Tibial nerve (tissue), 3 donors: ENCODE results near the gene KAT7.

Experiments
- CTCF ChIP-seq, 5 experiments: fragments of 200-600 bp in 3 of 5; fragments of 450-650 bp in 2 of 5; sonication (generic) in 3 of 5; IDR thresholded peaks; one replicate each; pipeline ENCODE4 v1.5.1; 2016 to 2019; ENCODE audit warnings: antibody characterized with exemption in 5 of 5, mild to moderate bottlenecking in 3 of 5, moderate library complexity in 2 of 5
- POLR2A ChIP-seq, 2 donors: fragments of 450-650 bp; IDR thresholded peaks; one replicate each; pipeline ENCODE4 v1.6.1; 2017; ENCODE audit warnings: antibody characterized with exemption in 2 of 2, mild to moderate bottlenecking in 2 of 2, moderate library complexity in 2 of 2

GRCh38 chr17:49866882-49867413 lies 78.5 kb downstream of the KAT7 start:
- TF ChIP-seq CTCF (IDR thresholded peaks at IDR 0.05) (no peak), POLR2A (IDR thresholded peaks at IDR 0.05) (no peak)
